Activated T-cell treated with anti-CD3 and anti-CD28 coated beads, Interleukin-2, amount 50 U/mL, for 72 hours (primary cell): Measurements from ENCODE around the gene ADAMTS17. TPM values are rescaled to one million over a fixed set of nuclear protein-coding genes. Genes with fewer than 3 reads are reported as not detected.

ENCODE experiments used
- ATAC-seq, 2 donors: fragments of 150-1000 bp; cut with Tn5 transposase; replicated peaks in 1 of 2; 2 replicates each; pipeline ENCODE4 v1.10.0; 2021; ENCODE audit warnings: moderate library complexity in 2 of 2, mild to moderate bottlenecking in 1 of 2
- DNase-seq, 2 donors: peaks; one replicate each; pipeline ENCODE4 v3.0.0; 2021 to 2022; ENCODE audit warnings: mixed read lengths in 1 of 2
- H3K27ac Mint-ChIP-seq: one replicate; pipeline ENCODE4 v1.8.0; 2022; ENCODE audit warnings: mild to moderate bottlenecking, moderate library complexity, mixed read lengths
- H3K27me3 Mint-ChIP-seq: one replicate; pipeline ENCODE4 v1.8.0; 2022; ENCODE audit warnings: low read depth, mixed read lengths
- H3K36me3 Mint-ChIP-seq, 2 donors: one replicate each; pipeline ENCODE4 v1.8.0; 2022; ENCODE audit warnings: mixed read lengths in 2 of 2, mild to moderate bottlenecking in 1 of 2; ENCODE audit not compliant: insufficient read depth in 2 of 2
- H3K4me1 Mint-ChIP-seq: one replicate; pipeline ENCODE4 v1.8.0; 2022; ENCODE audit warnings: low read depth, mixed read lengths
- H3K4me3 Mint-ChIP-seq, 2 donors: one replicate each; pipeline ENCODE4 v1.8.0; 2022; ENCODE audit warnings: mild to moderate bottlenecking in 2 of 2, mixed read lengths in 2 of 2, moderate library complexity in 2 of 2
- H3K9me3 Mint-ChIP-seq, 2 donors: one replicate each; pipeline ENCODE4 v1.8.0; 2022; ENCODE audit warnings: mixed read lengths in 2 of 2
- total RNA-seq, 2 donors: library from RNA; stranded (reverse); gene quantifications; one replicate each; pipeline ENCODE4 v1.2.3, GENCODE V29; 2022

The ADAMTS17 gene
- total RNA-seq, 2 donors from 2014 or later = 2.4 to 2.6 TPM

DNA sequence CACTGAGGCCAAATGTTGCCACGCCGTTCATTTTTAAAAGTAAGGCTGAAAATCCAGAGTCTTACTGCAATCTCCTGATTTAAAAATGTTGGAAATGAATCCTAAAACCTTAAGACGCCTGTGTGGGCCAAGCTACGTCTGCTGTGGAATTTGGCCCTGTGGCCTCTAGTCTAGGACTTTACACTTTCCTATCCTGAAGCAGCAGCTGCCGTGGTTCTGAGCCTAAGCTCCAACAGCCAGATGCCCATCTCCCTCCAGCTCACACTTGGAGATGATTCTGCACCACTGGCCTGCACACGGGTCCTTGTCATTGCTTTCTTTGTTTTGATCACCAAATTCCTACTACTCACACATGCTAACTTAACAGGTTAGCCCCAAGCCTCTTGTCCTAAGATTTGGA lies 322.2 kb downstream of the ADAMTS17 start:
- Mint-ChIP-seq H3K9me3 (peaks cover 3 to 5% of the 10 kb centered on the region in 2 donors), H3K27me3 (no peaks in the 10 kb centered on the region), H3K36me3 (peaks cover 0 to 3% of the 10 kb centered on the region in 2 donors), H3K4me3 (no peak overlapping the region), H3K4me1 (no peaks in the 10 kb centered on the region), H3K27ac (no peak overlapping the region)
- ATAC-seq (no peak), DNase-seq (no peak)

DNA sequence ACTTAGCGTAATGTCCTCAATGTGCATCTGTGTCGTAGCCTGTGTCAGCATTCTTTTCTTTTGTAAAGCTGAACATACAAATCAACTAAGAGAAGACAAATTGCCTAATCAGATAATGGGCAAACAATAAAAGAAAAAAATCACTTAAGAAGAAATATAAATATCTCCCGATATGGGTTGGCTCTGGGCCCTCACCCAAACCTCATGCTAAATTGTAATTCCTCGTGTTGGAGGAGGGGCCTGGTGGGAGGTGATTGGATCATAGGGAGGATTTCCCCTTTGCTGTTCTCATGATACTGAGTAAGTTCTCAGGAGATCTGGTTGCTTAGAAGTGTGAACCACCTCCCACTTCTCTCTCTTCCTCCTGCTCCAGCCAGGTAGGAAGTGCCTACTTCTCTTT lies 323.6 kb downstream of the ADAMTS17 start:
- Mint-ChIP-seq H3K4me3 (no peak overlapping the region), H3K9me3 (peaks cover 3 to 7% of the 10 kb centered on the region in 2 donors), H3K36me3 (peaks cover 0 to 3% of the 10 kb centered on the region in 2 donors), H3K27me3 (no peaks in the 10 kb centered on the region), H3K27ac (no peak overlapping the region), H3K4me1 (no peaks in the 10 kb centered on the region)
- ATAC-seq = no peak
- DNase-seq = no peak

DNA sequence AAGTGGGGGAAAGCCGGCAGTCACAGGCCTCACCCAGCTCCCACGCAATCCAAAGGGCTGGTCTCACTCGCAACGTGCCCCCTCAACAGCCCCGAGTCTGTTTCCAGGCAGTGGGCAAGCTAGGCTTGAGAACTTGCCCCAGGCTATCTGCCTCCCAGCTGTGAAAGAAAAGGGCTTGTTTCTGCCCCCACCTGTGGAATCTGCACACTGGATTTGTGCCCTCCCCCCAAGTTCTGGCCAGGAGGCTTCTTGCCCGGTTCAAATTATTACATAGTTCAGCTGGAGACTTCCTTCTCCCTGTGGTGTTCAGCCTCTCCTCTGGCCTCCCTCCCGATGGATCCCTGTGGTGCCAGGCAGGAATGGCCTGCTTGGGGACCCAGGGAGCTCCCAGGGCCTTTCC lies 324.6 kb downstream of the ADAMTS17 start:
- Mint-ChIP-seq H3K9me3 (peaks cover 3 to 7% of the 10 kb centered on the region in 2 donors), H3K36me3 (peaks cover 0 to 3% of the 10 kb centered on the region in 2 donors), H3K4me3 (no peak overlapping the region), H3K4me1 (no peaks in the 10 kb centered on the region), H3K27me3 (no peaks in the 10 kb centered on the region), H3K27ac (no peak overlapping the region)
- no peak for DNase-seq
- ATAC-seq = no peak

DNA sequence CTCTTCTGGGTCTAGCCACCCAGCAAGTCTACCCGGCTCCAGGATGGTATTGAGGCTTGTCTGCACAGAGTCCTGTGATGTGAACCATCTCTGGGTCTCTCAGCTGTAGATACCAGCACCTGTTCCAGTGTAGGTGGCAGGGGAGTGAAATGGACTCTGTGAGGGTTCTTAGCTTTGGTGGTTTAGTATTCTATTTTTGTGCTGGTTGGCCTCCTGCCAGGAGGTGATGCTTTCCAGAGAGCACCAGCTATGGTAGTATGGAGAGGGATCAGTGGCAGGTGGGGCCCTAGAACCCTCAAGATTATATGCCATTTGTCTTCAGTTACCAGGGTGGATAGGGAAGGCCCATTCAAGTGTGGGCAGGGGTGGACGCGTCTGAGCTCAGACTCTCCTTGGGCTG lies 325.1 kb downstream of the ADAMTS17 start:
- H3K4me1 Mint-ChIP-seq = no peaks in the 10 kb centered on the region
- no peak overlapping the region for H3K27ac Mint-ChIP-seq
- DNase-seq (no peak), ATAC-seq (no peak)
- no peak overlapping the region for H3K4me3 Mint-ChIP-seq
- no peaks in the 10 kb centered on the region for H3K27me3 Mint-ChIP-seq
- H3K9me3 Mint-ChIP-seq = peaks cover 3 to 7% of the 10 kb centered on the region in 2 donors
- H3K36me3 Mint-ChIP-seq = peaks cover 0 to 3% of the 10 kb centered on the region in 2 donors

DNA sequence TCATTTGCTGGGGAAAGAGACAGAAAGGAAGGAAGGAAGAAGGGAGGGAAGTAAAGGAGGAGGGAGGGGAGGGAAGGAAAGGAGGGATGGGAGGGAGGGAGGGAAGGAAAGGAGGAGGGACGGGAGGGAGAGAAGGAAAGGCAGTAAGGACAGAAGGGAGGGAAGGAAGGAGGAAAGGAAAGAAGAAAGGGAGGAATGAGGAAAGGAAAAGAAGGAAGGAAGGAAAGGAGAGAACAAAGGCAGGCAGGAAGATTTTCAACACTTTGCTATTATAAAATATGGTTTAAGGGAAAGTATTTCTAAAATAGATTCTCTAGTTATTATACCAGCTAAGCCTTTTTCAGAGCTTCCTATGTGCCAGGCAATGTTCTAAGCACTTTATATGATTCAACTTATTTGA lies 330.5 kb downstream of the ADAMTS17 start:
- no peaks in the 10 kb centered on the region for H3K27me3 Mint-ChIP-seq
- H3K4me1 Mint-ChIP-seq = no peaks in the 10 kb centered on the region
- peaks cover 1 to 2% of the 10 kb centered on the region in 2 donors for H3K9me3 Mint-ChIP-seq
- H3K4me3 Mint-ChIP-seq = no peak overlapping the region
- no peak overlapping the region for H3K27ac Mint-ChIP-seq
- ATAC-seq (no peak), DNase-seq (no peak)
- H3K36me3 Mint-ChIP-seq = no peaks in the 10 kb centered on the region

DNA sequence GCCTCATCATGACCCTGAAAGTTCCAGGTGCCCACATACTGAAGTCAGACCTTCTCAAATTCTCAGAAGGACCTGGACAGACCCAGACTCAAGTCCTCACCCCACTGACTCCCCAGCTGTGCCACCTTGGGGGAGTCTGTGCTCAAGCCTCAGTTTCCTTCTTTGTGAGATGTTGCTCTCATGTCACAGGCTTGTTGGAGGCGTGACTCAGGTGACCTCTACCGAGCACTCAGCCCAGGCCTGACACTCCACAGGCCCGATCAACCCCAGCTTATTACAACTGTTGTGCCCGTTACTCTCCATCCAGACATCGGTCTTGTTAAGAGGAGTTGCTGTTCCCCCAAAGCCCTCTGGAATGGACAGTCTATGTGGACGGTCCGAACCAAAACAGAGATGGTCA lies 332.4 kb downstream of the ADAMTS17 start:
- Mint-ChIP-seq H3K4me3 (no peak overlapping the region), H3K36me3 (no peaks in the 10 kb centered on the region), H3K27me3 (no peaks in the 10 kb centered on the region), H3K27ac (no peak overlapping the region), H3K9me3 (peaks cover 0 to 2% of the 10 kb centered on the region in 2 donors), H3K4me1 (no peaks in the 10 kb centered on the region)
- no peak for ATAC-seq
- DNase-seq = no peak

DNA sequence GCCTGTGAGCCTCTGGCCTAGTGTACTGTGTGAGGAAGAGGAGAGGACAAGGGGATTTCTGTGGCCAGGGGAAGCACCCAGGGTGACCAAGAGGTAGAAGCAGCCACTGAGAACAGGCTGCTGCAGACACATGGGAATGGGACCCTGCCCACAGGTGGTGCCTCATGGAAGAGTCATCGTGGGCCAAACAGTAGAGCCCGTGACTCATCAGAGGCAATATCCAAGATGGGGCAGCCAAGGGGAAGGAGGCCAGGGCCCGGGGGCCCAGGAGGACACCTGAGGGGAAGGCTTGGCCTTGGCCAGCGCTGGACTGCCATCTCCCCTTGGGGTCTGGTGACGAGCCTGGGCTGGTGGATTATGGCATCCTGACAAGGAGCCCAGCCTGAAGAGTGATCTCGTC lies 333.5 kb downstream of the ADAMTS17 start:
- Mint-ChIP-seq H3K9me3 (no peaks in the 10 kb centered on the region), H3K4me1 (peaks cover 1% of the 10 kb centered on the region), H3K27ac (no peak overlapping the region), H3K27me3 (no peaks in the 10 kb centered on the region), H3K36me3 (no peaks in the 10 kb centered on the region), H3K4me3 (no peak overlapping the region)
- DNase-seq = no peak
- ATAC-seq = peak; percentile 22 to 33

DNA sequence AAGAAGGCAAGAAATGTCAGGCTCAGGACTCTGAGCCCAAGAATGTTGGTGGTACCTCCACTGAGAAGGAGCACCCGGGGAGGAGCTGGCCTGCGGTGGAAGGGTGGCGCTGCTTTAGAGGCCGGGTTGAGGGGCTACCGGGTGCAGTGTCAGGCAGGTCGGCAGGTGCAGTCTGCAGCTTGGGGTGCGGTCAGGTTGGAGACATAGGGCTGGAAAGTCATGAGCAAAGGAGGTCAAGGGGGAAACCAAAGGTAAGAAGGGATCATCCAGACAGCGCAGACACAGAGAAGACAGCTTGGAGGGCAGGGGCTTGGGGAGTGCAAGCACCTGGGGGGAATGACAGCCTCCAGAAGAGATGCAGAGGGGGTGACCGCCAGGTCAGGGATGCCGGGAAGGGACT lies 334.2 kb downstream of the ADAMTS17 start:
- H3K9me3 Mint-ChIP-seq = no peaks in the 10 kb centered on the region
- no peak overlapping the region for H3K27ac Mint-ChIP-seq
- no peaks in the 10 kb centered on the region for H3K36me3 Mint-ChIP-seq
- H3K4me3 Mint-ChIP-seq = no peak overlapping the region
- ATAC-seq (no peak), DNase-seq (no peak)
- peaks cover 7% of the 10 kb centered on the region for H3K4me1 Mint-ChIP-seq
- H3K27me3 Mint-ChIP-seq = no peaks in the 10 kb centered on the region

DNA sequence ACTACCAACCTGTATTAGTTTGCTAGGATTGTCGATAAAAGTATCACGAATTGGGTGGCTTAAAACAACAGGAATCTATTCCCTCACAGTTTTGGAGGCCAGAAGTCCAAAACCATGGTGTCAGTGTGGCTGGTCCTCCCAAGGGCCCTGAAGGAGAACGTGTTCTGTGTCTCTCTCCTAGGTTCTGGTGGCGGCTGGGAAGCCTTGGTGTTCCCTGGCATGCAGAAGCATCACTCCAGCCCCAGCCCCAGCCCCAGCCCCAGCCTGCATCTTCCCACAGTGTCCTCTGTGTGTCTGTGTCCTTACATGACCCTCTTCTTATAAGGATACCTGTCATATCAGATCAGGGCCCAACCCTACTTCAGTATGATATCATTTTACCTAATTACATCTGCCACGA lies 336.1 kb downstream of the ADAMTS17 start:
- Mint-ChIP-seq H3K9me3 (no peaks in the 10 kb centered on the region), H3K27me3 (no peaks in the 10 kb centered on the region), H3K27ac (no peak overlapping the region), H3K36me3 (no peaks in the 10 kb centered on the region), H3K4me3 (no peak overlapping the region), H3K4me1 (peaks cover 13% of the 10 kb centered on the region)
- no peak for DNase-seq
- ATAC-seq = no peak

DNA sequence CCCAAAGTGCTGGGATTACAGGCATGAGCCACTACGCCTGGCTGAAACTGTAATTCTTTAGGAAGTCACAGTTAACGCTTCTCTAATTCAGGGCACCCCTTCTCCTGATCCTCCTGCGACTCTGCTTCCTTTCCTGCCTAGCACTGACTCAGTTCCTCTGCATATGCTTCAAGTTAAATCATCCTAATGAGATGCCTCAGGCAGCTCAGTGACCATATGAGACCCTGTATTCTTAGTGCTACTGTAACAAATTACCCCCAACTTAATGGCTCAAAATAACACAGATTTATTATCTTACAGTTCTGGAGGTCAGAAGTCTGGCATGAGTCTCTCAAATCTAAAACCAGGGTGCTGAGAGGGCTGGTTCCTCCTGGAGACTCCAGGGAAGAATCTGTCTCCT lies 336.8 kb downstream of the ADAMTS17 start:
- H3K36me3 Mint-ChIP-seq = no peaks in the 10 kb centered on the region
- H3K4me3 Mint-ChIP-seq = no peak overlapping the region
- ATAC-seq (no peak), DNase-seq (no peak)
- H3K9me3 Mint-ChIP-seq = no peaks in the 10 kb centered on the region
- H3K4me1 Mint-ChIP-seq = peaks cover 20% of the 10 kb centered on the region
- no peak overlapping the region for H3K27ac Mint-ChIP-seq
- no peaks in the 10 kb centered on the region for H3K27me3 Mint-ChIP-seq

DNA sequence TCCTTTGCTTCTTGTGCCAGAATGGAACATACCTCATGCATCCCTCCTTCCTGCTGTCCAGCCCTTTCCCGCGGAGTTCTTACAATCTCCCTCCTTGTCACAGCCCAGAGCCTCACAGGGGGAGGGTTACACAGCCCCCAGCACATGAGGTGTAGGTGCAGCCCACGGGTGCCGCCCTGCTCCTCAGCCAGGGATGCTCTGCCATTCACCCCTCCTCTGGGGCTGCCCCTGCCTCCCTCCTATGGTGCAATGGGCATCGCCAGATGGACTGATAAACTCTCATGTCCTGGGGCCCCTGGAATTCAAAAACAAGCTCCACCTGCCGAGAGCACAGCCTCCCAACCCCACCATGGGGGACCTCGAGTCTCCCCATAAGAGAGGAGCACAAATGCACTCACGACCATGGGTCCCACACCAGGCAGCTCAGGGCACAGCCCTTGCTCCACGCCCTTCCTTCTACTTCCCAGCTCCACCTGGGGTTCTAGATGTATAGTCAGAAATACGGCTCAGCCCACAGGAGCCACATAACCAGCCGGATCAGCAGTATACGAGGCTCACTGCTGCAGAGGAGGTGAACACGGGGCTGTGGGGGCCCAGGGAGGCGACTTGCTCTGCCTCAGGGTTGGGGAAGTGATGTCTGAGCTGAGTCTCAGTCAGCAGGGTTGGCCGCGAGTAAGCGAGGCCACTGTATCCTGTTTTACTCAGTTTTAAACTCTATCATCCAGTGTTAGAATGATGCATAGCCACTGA lies 338.8 kb downstream of the ADAMTS17 start:
- ATAC-seq = peak in 1 of 2 donors; percentile 55
- Mint-ChIP-seq H3K4me3 (no peak overlapping the region), H3K27ac (no peak overlapping the region)

DNA sequence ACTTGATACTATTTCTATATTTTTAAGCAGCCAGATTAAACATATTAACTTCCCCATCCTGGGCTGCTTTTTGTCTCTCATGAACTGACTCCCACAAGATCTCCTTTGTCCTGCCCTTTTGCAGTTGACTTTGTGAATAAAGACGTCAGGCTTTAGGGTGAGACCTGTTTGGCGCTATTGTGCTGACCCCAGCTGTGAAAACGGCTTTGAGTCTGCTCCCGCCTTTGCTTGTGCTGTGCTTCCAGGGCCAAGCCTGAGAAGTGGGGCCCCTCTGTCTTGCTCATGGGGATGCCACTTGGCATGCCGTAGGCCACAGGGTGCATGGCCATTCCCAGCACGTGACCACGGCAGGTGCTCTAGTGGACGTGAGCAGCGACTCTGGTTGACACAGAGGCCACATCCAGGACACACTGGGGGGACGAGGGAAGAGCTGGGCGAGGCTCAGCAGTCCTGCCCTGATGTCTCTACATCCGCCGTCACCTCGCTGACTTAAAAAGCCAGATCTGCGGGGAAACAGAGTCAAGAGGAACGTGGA lies 339.6 kb downstream of the ADAMTS17 start:
- H3K27me3 Mint-ChIP-seq = no peaks in the 10 kb centered on the region
- no peaks in the 10 kb centered on the region for H3K9me3 Mint-ChIP-seq
- DNase-seq (no peak), ATAC-seq (no peak)
- no peaks in the 10 kb centered on the region for H3K36me3 Mint-ChIP-seq
- no peak overlapping the region for H3K4me3 Mint-ChIP-seq
- H3K4me1 Mint-ChIP-seq = peaks cover 21% of the 10 kb centered on the region
- no peak overlapping the region for H3K27ac Mint-ChIP-seq

More for the DNA sequence above, 338.8 kb downstream of the ADAMTS17 start:
- no peak for DNase-seq
- H3K9me3 Mint-ChIP-seq = no peaks in the 10 kb centered on the region
- no peaks in the 10 kb centered on the region for H3K27me3 Mint-ChIP-seq
- peaks cover 21% of the 10 kb centered on the region for H3K4me1 Mint-ChIP-seq
- no peaks in the 10 kb centered on the region for H3K36me3 Mint-ChIP-seq

DNA sequence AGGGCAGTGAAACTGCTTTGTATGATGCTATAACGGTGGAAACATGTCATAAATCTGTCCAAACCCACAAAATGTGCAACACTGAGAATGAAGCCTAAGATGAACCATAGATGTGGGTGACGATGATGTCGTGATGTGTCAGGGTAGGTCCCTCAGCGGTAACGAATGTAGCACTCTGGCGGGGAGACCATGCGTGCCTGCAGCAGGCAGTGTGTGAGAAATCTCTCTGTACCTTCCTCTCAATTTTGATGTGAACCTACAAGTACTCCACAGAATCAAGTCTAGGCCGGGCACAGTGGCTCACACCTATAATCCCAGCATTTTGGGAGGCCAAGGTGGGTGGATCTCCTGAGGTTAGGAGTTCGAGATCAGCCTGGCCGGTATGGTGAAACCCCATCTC lies 340.4 kb downstream of the ADAMTS17 start:
- peaks cover 21% of the 10 kb centered on the region for H3K4me1 Mint-ChIP-seq
- H3K9me3 Mint-ChIP-seq = no peaks in the 10 kb centered on the region
- H3K27me3 Mint-ChIP-seq = no peaks in the 10 kb centered on the region
- ATAC-seq (peak; percentile 80 to 98), DNase-seq (peak; percentile 41 to 78)
- H3K36me3 Mint-ChIP-seq = no peaks in the 10 kb centered on the region
- H3K27ac Mint-ChIP-seq = no peak overlapping the region
- H3K4me3 Mint-ChIP-seq = no peak overlapping the region
